HG02763 (cell line): ENCODE data around the gene CCDC167.
"Not testable (repeated sequence)": the region's sequence is repeated elsewhere in the genome, so short reads cannot be mapped to it uniquely, and the experiment has no call there.

ENCODE experiments used
- ATAC-seq: cut with Tn5 transposase; IDR thresholded peaks from one replicate; pipeline ENCODE4 v1.9.1; 2021; ENCODE audit warnings: mild to moderate bottlenecking, moderate library complexity; ENCODE audit not compliant: unreplicated experiment

Gene CCDC167

DNA sequence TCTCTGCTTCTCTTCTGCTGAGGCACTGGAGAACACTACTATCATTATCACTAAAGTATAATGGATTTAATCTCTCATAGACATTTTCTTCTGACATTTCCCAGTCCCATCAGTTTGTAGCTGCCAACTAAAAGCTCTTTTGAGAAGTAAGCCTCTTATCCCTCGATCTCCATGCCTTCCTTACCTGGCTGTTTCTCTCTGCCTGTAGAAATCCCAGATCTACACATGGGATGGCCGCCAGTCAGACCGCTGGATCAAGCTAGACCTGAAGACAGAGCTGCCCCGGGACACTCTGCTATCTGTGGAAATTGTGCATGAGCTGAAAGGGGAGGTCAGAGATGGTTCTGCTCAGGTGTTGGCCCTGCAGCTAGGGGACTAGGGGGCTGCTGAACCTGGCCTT lies 25.4 kb downstream of the CCDC167 start:
- ATAC-seq = no peak

DNA sequence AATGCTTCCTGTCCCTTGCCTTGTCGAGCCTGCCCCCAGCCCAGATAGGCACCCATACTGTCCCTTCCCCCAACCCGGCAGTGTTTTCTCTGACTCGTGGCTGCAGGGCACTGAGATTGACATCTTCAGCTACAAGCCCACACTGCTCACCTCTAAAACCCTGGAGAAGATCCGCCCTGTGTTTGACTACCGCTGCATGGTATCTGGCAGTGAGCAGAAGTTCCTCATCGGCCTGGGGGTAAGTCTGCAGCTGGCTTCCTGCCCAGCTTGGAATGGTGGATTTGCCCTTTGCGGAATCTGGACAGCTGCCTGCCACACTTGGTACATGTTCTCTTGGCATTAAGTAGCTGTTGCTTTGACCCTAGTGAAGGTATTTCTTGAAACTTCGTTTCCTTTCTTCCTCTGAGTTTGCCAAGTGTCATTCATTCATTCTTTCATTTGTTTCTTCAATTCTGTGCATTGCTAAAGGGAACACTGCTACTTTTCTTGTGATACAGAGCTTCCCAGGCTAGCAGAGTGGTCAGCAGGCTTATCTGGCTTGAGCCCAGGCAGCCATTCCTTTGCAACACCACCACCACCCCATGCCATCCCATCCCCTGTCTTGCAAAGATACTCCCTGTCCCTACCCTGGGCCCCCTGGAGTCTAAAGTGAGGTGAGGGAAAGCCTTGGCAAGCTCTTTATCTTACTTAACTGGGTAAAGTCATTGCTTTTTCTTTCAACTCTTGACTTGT lies 26.2 kb downstream of the CCDC167 start:
- ATAC-seq = no peak

DNA sequence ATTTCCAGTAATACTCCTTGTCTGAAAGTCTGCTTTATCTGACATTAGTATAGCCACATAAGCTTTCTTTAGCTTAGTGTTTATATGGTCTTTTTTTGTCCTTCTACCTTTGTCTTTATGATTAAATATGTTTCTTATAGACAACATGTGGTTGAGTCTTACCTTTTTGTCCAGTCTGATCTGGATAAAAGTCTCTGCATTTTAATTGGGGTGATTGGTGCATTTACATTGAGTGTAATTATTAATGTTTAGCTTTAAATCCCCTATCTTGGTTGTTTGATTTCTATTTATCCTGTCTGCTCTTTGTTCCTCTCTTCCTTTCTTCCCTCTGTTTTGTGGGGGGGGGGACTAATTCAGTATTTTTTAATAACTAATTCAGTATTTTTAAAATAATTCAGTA lies 32.0 kb downstream of the CCDC167 start:
- no peak for ATAC-seq

DNA sequence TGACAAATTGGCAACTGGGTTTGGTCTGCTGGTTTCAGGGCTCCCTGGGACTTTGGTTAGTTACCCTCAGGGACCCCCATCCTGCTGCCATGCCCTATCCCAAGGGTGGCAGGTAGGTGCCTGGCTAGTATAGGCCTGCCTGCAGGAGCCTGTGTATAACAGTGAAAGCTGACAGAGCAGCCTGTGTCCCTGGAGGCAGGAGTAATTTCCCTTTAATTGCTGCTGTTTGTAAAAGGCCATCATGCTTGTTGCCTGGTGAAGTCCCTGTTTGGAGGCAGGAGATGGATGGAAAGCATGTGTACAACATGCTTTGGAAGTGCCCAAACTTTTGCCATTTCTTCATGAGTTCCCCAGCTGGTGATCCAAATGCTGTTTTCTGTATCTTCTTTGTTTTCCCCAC lies 36.6 kb downstream of the CCDC167 start:
- no peak for ATAC-seq

DNA sequence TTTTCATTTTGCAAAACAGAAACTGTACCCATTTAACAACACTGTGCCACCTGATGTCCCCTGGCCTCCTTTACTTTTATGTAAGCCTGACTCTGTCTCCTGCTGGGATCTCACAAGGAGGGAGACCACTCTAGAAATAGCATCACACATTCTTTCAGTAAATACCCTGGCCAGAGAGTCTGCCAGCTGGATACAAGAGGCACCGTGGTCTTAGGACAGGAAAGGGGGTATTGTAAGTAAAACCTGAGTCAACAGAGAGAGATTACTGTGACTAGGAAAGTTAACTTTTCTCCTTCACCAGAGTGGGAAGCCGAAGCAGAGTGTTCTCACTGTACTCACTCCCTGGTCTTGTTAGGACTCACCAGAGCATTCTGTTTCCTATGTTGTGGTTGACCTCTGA lies 38.9 kb downstream of the CCDC167 start:
- ATAC-seq = no peak

DNA sequence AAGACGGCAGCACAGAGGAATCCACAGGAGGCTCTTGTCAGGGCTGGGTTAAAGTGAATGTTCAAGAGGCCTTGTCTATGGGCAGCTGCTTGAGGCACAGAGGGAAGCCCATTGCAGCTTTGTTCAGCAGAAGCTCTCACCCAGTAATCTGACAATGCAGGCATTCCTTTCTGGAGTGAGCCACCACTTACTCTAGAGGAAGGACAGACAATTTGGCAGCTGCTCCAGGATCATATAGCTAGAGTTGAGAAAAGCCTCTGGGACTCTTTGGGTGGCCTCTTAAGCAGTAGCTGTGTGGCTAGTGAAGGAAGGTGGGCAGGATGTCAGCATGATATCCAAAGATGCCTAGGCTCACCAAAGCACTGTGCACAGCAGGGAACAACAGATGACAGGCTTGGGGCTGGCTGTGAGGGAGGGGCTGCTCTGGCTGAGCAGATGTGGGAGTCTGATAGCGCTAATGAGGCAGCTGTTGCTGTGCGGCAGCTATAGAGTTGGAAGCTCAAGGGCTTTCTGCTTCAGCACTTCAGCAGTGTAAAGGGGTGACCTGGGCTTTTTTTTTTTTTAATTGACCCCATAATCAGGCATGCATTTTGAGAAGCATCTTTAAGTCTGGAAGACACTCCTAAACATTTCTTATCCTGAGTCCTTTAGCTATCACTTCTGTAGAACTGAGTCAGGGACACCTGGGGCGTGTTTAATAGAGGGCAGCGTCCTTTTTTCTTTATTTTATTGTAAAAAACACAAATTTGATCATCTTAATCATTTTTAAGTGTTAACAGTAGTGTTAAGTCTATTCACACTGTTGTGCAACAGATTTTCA lies 39.5 kb downstream of the CCDC167 start:
- no peak for ATAC-seq

DNA sequence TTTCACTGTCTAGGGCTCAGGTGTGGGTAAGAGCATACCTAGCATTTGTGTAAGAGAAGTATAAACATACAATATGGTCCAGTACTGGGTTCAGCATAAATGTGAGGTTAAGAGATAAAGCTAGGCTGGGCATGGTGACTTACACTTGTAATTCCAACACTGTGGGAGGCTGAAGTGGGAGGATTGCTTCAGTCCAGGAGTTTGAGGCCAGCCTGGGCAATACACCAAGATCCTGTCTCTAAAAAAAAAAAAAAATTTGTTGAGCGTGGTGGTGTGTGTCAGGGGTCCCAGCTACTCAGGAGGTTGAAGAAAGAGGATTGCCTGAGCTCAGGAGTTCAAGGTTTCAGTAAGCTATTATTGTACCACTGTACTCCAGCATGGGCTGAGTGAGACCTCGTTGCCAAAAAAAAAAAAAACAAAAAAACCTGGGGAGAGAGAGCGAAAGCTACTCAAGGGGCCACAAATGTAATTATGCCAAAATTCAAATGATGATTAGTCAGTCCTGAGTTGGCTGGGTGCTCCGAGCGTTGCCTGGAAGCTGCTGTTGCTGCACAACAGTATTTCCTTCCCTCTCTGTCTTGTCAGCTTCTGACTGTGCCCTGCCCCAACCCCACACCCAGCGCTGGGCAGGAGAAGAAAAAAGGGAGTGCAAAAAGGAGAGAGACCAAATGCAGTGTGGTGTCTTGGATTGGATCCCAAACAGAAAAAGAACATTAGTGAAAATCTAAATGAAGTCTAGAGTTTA lies 42.7 kb downstream of the CCDC167 start:
- ATAC-seq = no peak

DNA sequence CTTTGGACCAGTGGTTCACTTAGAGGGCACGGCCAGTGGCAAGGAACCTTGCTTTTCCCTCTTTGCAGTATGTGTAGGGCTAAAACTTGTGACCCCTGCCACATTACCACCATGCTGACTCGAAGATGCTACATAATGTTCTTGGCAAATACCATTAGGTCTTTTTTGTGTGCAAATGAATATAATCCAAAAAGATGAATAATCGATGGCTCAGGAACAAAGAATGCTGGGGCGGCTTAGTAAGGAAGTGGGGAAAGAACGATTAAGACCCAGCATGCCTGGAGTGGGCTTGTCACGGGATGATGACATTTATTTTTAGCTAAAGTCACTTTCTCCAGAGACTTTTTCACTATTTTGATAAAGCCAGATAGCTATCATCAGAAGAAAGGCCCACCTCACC lies 43.6 kb downstream of the CCDC167 start:
- no peak for ATAC-seq

DNA sequence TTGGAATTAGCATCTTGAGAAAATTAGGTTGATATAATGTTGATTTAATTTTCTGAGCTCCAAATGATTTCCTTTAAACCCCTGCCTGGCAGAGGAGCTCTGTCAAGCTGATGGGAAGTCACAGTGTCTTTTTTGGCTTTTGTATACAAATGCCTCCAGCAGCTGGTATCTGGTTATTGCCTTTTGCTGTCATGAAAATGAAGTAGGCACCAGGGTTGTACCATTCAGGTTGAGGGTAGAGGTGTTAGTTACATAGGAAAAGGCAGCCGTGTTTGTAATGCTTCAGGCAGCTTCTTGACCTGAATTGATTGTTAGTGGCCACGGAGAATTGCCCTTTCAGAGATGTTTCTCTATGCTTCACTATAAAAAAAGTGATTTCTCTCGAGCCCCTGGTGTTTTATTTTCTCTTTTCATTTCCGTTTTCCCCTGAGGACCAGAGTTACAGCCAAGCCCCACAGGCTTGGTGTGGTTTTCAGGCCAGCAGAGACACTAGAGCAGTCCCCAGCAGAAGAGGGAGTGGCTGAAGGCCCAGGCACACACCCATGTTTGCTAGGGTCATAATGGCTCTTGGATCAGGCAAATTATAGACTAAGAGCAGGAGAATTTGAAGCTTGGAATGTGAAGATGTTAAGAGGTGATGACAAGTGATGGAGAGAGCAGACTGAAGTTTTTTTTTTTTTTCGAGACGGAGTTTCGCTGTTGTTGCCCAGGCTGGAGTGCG lies 45.1 kb downstream of the CCDC167 start:
- no peak for ATAC-seq

DNA sequence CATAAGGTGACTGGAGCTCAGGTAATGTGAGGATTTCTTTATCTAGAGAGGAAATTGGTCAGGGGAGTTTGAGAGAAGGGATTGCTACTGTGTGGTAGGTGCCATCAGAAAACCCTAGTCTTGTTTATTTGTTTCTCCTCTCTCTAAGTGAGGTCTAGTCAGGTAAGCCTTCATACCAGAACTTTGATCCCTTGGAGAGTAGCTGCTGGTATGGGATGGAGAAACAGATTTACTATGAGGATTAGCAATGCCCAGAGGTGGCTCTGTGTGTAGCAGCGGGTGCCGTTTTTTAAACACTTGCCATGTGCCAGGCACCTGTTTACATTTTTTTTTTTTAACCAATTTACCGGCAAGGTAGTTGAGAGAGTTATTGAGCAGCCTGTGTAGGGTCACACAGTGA lies 47.2 kb downstream of the CCDC167 start:
- no peak for ATAC-seq

DNA sequence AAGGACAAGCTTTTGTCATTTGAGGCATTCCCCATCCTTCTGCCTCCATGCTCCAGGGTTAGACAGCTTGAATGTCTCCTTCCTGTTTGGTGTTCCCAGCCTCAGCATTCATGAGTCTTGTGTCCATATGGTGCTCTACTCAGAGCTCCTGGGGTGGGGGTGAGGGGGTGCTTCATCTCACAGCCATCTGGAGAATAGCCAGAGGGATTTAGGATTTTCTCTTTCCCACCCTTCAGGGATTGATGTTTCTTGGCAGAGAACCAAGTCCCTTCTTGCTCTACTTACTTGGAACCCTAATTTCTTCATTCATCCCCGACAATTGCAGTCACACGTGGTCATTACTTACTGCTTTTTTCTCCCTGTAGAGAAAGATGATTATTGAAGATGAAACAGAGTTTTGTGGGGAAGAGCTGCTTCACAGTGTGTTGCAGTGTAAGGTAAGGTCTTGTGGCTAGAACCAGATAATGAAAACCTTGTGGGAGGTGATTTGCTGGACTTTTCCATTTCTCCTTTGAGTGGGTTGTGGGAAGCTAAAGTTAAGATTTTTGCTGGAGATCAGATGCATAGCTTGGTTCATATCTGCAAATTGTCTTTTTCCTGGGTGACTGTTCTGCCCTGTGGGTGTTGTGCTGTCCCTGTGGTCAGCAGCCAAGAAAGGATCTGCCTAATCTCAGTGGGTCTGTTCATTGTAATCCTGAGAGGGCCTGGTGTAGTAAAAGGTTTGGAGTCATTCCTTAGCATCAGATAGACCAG lies 48.1 kb downstream of the CCDC167 start:
- ATAC-seq = no peak

DNA sequence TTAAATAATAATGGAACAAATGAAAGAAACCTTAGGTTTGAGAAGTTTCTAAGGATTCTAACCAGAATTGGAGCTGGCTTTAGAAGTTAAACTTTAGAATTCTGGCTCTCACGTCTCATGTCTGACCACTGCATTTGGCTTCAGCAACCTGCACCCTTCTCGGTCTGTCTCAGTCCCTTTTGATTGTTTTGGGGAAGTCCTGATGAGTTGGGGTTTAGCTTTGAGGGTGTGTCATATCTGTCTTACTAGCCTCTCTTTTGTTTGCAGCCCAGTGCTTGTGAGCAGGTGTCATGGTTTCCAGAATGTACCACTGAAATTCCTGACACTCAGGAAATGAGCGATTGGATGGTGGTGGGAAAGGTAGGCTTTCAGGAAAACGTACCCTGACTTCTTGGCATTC lies 49.7 kb downstream of the CCDC167 start:
- no peak for ATAC-seq

DNA sequence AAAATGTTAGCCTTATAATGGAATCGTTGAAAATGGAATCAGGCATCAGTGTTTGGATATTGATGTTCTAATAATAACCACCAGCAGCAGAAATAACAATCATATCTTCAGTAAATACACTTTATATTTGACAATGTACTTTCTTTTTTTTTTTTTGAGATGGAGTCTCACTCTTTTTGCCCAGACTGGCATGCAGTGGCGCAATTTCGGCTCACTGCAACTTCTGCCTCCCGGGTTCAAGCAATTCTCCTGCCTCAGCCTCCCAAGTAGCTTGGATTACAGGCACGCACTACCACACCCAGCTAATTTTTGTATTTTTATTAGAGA lies 56.5 kb downstream of the CCDC167 start:
- ATAC-seq = not testable (repeated sequence)

DNA sequence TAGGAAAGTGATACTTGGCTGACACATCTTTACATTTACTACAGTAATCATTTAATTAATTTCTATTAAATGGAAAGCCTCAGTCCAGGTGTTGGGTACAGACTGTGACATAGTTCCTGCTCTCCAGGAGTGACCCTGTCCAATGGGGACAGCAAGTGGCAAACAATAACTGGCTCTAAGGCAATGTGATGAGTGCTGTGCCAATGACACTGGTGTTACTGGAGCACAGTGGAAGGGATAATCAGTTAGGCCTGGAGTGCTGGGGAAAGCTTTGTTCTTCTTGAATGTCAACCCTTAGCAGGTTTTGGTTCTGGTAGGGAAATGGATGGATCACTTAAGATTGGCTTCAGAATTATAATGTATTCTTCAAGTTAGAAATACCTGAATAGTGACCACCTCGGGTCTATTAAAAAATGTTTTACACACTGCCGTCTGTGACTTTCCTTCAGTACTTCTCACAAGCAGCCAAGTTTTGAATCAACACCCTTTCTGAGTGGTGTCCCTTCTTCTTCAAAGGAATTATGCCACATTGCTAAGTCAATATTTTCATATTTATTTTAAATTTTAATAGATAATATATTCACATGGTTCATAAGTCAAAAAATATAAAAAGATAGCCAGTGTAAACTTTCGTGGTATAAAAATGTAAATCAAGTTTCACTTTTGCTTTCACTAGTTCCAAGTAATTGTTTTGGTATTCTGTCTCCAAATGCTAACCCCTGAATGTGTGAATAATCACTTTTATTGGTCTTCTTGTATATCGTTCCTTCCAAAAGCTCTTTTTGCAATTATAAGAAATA lies 57.1 kb downstream of the CCDC167 start:
- no peak for ATAC-seq

DNA sequence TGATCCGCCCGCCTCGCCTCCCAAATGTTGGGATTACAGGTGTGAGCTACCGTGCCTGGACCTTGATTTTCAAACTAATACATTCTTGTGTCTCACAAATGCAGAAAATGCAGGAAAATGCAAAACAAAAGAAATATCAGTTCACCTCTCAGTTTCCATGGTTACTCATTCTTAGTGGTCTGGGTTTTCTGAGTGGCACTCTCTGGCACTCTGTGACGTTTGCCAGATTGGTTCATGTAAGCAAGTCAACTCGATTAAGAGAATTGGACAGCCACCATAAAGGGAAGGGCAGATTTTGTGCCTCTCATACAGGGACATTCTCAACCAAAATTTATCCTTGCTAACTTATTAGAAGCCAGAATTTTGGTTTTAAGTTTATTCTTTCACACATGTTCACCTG lies 58.0 kb downstream of the CCDC167 start:
- ATAC-seq = no peak

DNA sequence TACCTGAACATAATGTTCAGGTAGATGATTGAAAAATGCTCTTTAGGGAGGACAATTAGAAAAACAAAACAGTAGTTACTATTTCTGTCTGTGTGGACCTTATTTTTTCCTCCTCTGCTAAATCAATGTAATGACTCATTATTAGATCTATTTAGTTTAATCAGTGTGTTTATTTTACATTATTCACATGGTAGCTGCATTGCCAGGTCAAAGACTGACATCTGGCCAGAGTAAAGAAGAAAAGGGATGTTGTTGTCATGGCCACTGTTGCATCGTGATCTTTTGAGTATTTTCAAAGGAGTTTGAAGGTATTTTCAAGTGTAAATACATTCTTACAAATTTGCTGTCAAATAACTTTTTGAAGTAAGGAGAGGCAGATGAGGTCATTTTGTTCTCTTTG lies 60.8 kb downstream of the CCDC167 start:
- ATAC-seq = no peak

DNA sequence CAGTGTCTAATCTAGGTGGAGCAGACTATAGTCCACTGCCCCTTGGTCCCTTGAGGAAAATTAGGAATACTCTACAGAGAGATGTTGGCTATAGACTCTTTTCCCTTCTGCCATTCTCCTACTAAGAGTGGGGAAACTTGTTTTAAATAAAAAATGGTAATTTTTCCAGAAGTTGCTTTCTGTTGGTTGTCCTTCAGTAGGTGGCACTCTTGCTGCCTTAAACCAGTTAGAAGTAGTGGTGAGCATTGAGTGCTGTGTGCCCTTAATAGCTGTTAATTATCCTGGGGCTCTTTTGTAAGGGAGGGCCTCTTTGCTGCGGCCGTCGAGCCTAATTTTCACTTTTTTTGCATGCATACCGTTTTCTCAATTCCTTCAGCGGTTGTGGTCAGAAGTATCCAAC lies 63.9 kb downstream of the CCDC167 start:
- no peak for ATAC-seq

DNA sequence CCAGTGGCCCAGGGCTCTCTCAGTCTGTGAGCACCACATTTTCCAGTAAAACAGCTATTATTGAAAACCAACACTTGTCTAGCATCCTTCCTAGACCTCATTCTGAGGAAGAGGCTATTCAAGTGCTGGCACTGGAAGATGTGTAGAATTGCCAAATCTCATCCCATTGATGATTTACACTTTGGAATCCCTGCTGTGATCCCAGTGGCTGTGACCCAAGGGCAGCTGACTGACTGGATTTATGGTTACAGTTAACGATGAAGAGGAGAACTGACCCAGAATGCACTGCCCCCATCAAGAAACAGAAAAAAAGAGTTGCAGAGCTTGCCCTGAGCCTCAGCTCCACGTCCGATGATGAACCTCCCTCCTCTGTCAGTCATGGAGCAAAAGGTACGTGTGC lies 64.3 kb downstream of the CCDC167 start:
- ATAC-seq = no peak

DNA sequence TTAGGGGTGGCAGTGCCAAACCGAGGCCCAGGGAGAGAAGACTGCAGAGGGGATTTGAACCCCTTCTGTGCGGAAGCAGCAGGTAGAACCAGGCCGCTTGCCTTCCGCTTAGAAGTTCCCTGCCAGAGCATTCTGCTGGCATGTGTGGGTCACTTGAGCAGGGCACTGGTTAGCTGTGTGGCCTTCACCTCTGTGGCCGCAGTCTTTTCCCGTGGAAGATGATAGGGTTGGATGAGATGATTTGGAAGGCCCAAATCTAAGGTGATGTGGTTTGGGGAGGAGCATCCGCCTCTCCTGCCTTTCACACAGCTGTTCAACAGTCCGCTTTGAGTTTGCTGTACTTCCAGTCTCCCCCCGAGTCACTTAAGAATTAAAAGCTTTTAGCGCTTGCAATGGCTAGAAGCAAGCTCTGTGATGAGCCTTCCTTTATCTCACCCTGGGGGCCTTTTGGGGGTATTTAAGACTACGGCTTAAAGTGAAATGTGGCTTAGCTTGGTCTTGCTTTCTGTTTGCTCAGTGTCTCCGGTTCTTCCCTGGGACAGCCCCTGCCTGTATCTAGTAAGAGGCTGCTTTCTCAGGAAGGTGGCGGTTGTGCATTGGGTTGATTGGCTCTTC lies 65.9 kb downstream of the CCDC167 start:
- ATAC-seq = peak; percentile 18
